Thoracic aorta (tissue), 2 donors: ENCODE data around the gene CAPZA2. TPM values are rescaled to one million over a fixed set of nuclear protein-coding genes. Genes with fewer than 3 reads are reported as not detected.

Experiments used
- ATAC-seq: fragments of 150-250 bp; one replicate; pipeline ENCODE4 v1.8.0; 2017; ENCODE audit warnings: low read depth; ENCODE audit not compliant: insufficient number of reproducible peaks, low FRiP score
- DNase-seq: peaks from one replicate; pipeline ENCODE4 v3.0.0-alpha.2; 2020; ENCODE audit warnings: low spot score
- H3K27ac ChIP-seq, 2 donors: fragments of 200-600 bp; sonication (generic); 1 replicate in 1 of 2; 2 replicates in 1 of 2; pipeline ENCODE4 v1.5.1; 2016; ENCODE audit warnings: mild to moderate bottlenecking in 2 of 2, moderate library complexity in 2 of 2
- H3K27me3 ChIP-seq: fragments of 200-600 bp; sonication (generic); replicated peaks from 2 replicates; pipeline ENCODE4 v1.6.0; 2016; ENCODE audit warnings: mild to moderate bottlenecking; ENCODE audit not compliant: insufficient read depth
- H3K36me3 ChIP-seq: fragments of 200-600 bp; sonication (generic); one replicate; pipeline ENCODE4 v1.5.1; 2016
- H3K4me1 ChIP-seq, 2 donors: fragments of 200-600 bp; sonication (generic); 1 replicate in 1 of 2; 2 replicates in 1 of 2; pipeline versions ENCODE4 v1.5.1 to v1.6.0; 2016; ENCODE audit warnings: low read depth in 2 of 2, mild to moderate bottlenecking in 1 of 2; ENCODE audit not compliant: control insufficient read depth in 1 of 2
- H3K4me3 ChIP-seq: fragments of 200-600 bp; sonication (generic); 2 replicates; pipeline ENCODE4 v1.5.1; 2016; ENCODE audit warnings: mild to moderate bottlenecking
- H3K9me3 ChIP-seq: fragments of 200-600 bp; sonication (generic); 2 replicates; pipeline ENCODE4 v1.5.1; 2016
- total RNA-seq, 2 donors: library from RNA; depleted of rRNA; stranded (reverse); fragments of >200 nt; gene quantifications; one replicate each; pipeline versions ENCODE4 v1.1.0 to v1.2.3, GENCODE V29; 2016
- TF ChIP-seq, protein P1 (sequence below): fragments of 200-600 bp; sonication (generic); IDR thresholded peaks from one replicate; pipeline ENCODE4 v1.5.1; 2019; ENCODE audit warnings: antibody characterized with exemption

Gene CAPZA2
- total RNA-seq, 2 donors from 2014 or later, result 69.0 to 141 TPM

DNA sequence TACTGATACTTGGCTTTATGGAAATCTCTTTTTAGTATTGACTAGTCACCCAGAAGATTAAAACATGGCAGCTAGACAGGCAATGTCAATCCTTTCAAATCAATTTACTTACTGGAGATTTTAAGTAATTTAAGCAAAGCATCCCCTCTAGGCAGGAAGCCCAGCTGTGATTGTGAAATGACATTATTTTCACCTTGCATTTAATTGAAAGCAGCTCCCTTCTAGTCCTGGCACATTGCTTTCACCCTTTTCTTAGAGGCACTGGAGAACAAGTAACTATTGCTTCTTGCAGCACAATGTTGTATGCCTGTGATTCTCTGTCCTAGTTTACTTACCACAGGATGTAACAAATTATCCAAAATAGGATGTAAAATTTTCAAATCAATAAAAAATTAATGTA lies 104.2 kb downstream of the CAPZA2 start:
- Histone ChIP-seq H3K4me3 (no peak overlapping the region), H3K27ac (no peak overlapping the region), H3K36me3 (no peaks in the 10 kb centered on the region), H3K4me1 (peaks cover 4 to 8% of the 10 kb centered on the region in 2 donors), H3K9me3 (no peaks in the 10 kb centered on the region), H3K27me3 (no peaks in the 10 kb centered on the region)
- TF ChIP-seq, protein P1, sequence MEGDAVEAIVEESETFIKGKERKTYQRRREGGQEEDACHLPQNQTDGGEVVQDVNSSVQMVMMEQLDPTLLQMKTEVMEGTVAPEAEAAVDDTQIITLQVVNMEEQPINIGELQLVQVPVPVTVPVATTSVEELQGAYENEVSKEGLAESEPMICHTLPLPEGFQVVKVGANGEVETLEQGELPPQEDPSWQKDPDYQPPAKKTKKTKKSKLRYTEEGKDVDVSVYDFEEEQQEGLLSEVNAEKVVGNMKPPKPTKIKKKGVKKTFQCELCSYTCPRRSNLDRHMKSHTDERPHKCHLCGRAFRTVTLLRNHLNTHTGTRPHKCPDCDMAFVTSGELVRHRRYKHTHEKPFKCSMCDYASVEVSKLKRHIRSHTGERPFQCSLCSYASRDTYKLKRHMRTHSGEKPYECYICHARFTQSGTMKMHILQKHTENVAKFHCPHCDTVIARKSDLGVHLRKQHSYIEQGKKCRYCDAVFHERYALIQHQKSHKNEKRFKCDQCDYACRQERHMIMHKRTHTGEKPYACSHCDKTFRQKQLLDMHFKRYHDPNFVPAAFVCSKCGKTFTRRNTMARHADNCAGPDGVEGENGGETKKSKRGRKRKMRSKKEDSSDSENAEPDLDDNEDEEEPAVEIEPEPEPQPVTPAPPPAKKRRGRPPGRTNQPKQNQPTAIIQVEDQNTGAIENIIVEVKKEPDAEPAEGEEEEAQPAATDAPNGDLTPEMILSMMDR, result no peak
- ATAC-seq, result no peak
- DNase-seq, result no peak

DNA sequence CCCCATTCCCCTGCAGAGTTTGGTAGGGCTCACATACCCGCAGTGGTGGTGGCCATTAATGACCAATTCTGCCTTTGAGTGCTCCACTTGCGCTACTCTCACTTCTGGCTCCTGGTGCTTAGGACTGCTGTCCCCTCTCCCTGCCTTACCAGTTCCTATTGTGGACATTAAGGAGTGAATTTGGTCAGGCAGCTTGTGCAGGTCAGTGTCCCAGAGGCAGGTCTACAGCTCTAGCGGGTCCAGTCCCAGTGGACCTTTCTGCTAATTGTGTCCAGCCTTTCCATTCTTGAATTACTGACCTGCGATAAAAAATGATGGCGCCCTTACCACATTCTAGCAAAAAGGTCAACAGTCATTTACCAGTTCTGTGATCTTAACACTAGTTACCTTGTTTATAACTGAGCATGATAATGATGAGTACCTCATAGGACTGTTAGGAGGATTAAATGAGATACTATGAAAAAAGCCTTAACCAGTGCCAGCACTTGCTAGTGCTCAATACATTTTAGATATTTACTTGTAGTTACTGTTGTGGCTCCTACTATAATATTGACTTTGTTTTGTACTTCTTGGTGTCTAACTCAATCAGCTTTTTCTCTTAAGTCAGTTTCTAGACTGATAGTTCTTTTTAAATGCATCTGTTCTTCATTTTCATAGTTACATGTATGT lies 105.0 kb downstream of the CAPZA2 start:
- no peaks in the 10 kb centered on the region for H3K9me3 ChIP-seq
- no peaks in the 10 kb centered on the region for H3K36me3 ChIP-seq
- DNase-seq (no peak), ATAC-seq (no peak)
- peaks cover 4 to 8% of the 10 kb centered on the region in 2 donors for H3K4me1 ChIP-seq
- H3K27me3 ChIP-seq, result no peaks in the 10 kb centered on the region
- no peak overlapping the region for H3K27ac ChIP-seq
- TF ChIP-seq, protein P1, result no peak
- H3K4me3 ChIP-seq, result no peak overlapping the region

DNA sequence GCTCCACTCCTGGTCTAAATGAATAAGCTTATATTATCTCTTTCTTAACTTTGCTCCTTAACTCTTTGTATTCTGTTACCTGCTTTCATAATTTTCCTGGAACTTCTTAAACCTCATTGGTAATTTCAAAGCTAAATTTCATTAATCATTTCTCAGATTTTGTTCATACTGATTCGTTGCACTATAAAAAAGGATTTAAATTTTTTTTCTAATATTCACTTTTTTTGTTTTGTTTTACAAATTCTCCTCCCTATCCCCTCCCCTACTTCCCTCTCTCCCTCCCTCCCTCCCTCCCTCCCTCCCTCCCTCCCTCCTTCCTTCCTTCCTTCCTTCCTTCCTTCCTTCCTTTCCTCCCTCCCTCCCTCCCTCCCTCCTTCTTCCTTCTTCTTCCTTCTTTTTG lies 105.6 kb downstream of the CAPZA2 start:
- Histone ChIP-seq H3K27ac (no peak overlapping the region), H3K36me3 (no peaks in the 10 kb centered on the region), H3K4me3 (no peak overlapping the region), H3K9me3 (no peaks in the 10 kb centered on the region), H3K4me1 (peaks cover 4 to 8% of the 10 kb centered on the region in 2 donors), H3K27me3 (no peaks in the 10 kb centered on the region)
- ATAC-seq (no peak), DNase-seq (no peak)
- TF ChIP-seq, protein P1, result no peak

DNA sequence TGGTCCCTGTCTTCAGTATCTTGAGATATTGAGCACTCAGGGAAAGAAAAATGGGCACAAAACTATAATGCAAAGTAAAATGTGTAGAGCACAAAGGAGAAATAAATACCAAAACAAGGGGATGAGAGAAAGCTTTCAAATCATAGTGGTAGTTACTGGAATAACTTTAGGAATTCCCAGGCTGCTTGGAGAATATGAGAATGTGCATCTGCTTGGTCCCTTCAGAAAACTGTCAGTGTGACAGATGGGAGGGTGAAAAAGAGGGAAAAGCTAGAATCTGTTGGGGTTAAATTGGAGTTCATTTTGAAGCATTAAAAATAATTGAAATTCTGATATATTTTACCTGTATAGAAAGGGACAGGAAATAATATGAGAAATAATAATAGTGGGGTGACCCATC lies 106.2 kb downstream of the CAPZA2 start:
- Histone ChIP-seq H3K36me3 (no peaks in the 10 kb centered on the region), H3K4me1 (peaks cover 4 to 8% of the 10 kb centered on the region in 2 donors), H3K9me3 (no peaks in the 10 kb centered on the region), H3K27me3 (no peaks in the 10 kb centered on the region), H3K4me3 (no peak overlapping the region), H3K27ac (no peak overlapping the region)
- ATAC-seq (no peak), DNase-seq (no peak)
- TF ChIP-seq, protein P1, result no peak

DNA sequence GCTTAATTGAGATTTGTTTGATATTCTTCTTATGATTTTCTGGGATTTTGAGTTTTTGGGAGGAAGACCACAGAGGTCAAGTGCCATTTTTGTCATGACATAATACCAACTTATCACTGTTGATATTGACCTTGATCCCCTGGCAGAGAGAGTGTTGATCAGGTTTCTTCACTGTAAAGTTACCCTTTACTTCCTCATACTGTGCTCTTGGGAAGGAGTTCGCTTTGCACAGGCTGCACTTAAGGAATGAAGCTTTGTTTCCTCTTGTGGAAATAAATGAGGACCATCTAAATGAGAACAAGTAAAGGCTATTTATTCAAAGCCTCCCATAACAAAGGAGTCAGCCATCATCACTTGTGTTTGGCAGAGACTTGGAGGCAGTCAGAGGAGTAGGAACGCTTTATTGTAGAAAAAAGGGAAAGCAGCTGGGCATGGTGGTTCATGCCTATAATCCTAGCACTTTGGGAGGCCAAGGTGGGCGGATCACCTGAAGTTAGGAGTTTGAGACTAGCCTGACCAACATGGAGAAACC lies 107.0 kb downstream of the CAPZA2 start:
- no peaks in the 10 kb centered on the region for H3K9me3 ChIP-seq
- H3K27ac ChIP-seq, result no peak overlapping the region
- ATAC-seq, result no peak
- H3K4me3 ChIP-seq, result no peak overlapping the region
- H3K36me3 ChIP-seq, result no peaks in the 10 kb centered on the region
- no peak for DNase-seq
- H3K27me3 ChIP-seq, result no peaks in the 10 kb centered on the region
- TF ChIP-seq, protein P1, result no peak
- H3K4me1 ChIP-seq, result peaks cover 4 to 8% of the 10 kb centered on the region in 2 donors
